ENCODE results near the gene CARD9.

CARD9 gene

DNA sequence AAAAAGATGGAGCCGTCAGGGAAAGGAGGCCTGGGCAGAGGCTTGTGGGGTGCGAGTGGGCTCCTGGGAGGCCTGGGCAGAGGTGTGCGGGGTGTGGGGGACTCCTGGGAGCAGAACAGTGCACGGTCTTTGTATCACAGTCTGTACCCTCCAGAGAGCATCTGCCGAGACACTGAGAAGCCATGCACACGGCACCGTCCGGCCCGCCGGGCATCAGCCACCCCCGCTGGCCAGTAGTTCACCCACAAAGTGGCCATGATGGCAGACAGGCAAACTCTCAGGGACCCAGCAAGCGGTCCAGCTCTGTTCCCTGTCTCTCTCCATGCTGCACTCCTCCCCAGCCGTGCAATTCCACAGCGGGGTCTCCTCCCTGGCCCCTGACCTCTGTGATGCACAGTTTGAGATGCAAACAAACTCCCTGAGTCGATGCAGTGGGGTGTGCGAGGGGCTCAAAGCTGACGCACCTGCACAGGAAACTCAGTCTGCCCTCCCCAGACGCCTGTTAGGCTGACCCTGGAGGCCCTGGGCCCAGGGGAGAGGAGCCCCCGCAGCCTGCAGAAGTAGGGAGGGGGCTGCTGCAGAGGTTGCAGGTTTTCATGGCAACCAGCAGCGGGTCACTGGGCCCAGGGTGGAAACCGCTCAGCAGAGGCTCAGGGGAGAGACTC lies 55.2 kb downstream of the CARD9 start:
- DNase-seq, result no peak

GRCh38 chr9:136317695-136318094 lies 55.8 kb downstream of the CARD9 start:
- DNase-seq, result no peak

GRCh38 chr9:136316896-136317676 lies 56.4 kb downstream of the CARD9 start:
- DNase-seq, result no peak

- peak; percentile 43 for DNase-seq
These were observed 57.2 kb downstream of the CARD9 start for GRCh38 chr9:136316271-136316751.

DNA sequence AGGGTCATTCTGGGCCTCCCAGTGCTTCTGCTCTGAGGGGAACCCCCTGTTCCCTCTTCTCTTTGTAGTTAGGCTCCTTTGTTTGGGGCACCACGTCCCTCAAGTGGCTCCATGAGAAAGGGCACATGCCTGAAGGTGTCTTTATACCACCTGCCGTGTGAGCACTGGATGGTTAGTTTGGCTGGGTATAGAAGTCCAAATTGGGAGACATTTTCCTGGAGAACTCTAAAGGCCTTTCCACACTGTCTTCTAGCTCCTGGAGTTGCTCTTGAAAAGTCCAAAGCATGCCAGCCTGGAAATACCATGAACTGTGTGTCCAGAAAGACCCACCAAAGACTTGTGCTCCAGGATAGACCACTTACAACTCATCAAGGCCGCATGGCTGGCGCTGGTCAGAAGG lies 58.5 kb downstream of the CARD9 start:
- no peak for DNase-seq

GRCh38 chr9:136314056-136314416 lies 59.4 kb downstream of the CARD9 start:
- no peak for DNase-seq

Measured in activated gamma-delta T cell treated with Interleukin-2 at 50 U/mL for 16 hours (primary cell).